Measurements from ENCODE around the gene MFN1. TPM values are rescaled to one million over a fixed set of nuclear protein-coding genes. Genes with fewer than 3 reads are reported as not detected.

MFN1 gene
- total and polyA plus RNA-seq, 3 experiments from 2014 or later = 12.1 to 36.8 (median 36.5) TPM

- ChIA-PET POLR2A (interaction anchor here (0.6 kb wide), 1 partner anchor 218 kb away, joined by 3 read pairs; no protein-coding TSS in a partner anchor), CTCF (interaction anchor here (1.3 kb wide), 1 partner anchor 8 kb away, joined by 3 read pairs; no protein-coding TSS in a partner anchor)
- H3K27me3 ChIP-seq (ENCODE audit: insufficient read depth, low read length, poor library complexity, severe bottlenecking) = no peaks in the 10 kb centered on the region
- DNase-seq = no peak
- no peak overlapping the region for H3K4me3 ChIP-seq (ENCODE audit: low read length)
- Mint-ChIP-seq H3K9me3 (no peaks in the 10 kb centered on the region), H3K4me3 (no peak overlapping the region), H3K27ac (no peak overlapping the region), H3K4me1 (no peaks in the 10 kb centered on the region), H3K27me3 (no peaks in the 10 kb centered on the region), H3K36me3 (peaks cover 7 to 62% (median 11%) of the 10 kb centered on the region in 3 donors)
- no peaks in the 10 kb centered on the region for H3K9me3 ChIP-seq (ENCODE audit: low read length)
- no peak overlapping the region for H3K27ac ChIP-seq (ENCODE audit: low read depth, low read length)
- H3K36me3 ChIP-seq (ENCODE audit: insufficient read depth, low read length) = no peaks in the 10 kb centered on the region
- no peaks in the 10 kb centered on the region for H3K4me1 ChIP-seq (ENCODE audit: insufficient read depth, low read length)
Measured at GRCh38 chr3:179369621-179370020, 22.1 kb downstream of the MFN1 start.

GRCh38 chr3:179373938-179374337 is 26.4 kb downstream of the MFN1 start:
- Mint-ChIP-seq H3K4me1 (no peaks in the 10 kb centered on the region), H3K9me3 (no peaks in the 10 kb centered on the region), H3K4me3 (no peak overlapping the region), H3K27ac (no peak overlapping the region), H3K27me3 (no peaks in the 10 kb centered on the region), H3K36me3 (peaks cover 0 to 61% (median 17%) of the 10 kb centered on the region in 3 donors)
- no peaks in the 10 kb centered on the region for H3K4me1 ChIP-seq (ENCODE audit: insufficient read depth, low read length)
- H3K36me3 ChIP-seq (ENCODE audit: insufficient read depth, low read length) = peaks cover 7% of the 10 kb centered on the region
- CTCF ChIA-PET = no interaction called here
- H3K27ac ChIP-seq (ENCODE audit: low read depth, low read length) = no peak overlapping the region
- H3K9me3 ChIP-seq (ENCODE audit: low read length) = no peaks in the 10 kb centered on the region
- no peak overlapping the region for H3K4me3 ChIP-seq (ENCODE audit: low read length)
- DNase-seq = no peak
- H3K27me3 ChIP-seq (ENCODE audit: insufficient read depth, low read length, poor library complexity, severe bottlenecking) = no peaks in the 10 kb centered on the region
- POLR2A ChIA-PET = no interaction called here

- no peaks in the 10 kb centered on the region for H3K4me1 ChIP-seq (ENCODE audit: insufficient read depth, low read length)
- H3K27ac ChIP-seq (ENCODE audit: low read depth, low read length) = peak overlapping the region; percentile 19
- no peak for DNase-seq
- ChIA-PET CTCF (no interaction called here), POLR2A (no interaction called here)
- Mint-ChIP-seq H3K4me3 (no peak overlapping the region), H3K4me1 (no peaks in the 10 kb centered on the region), H3K27me3 (no peaks in the 10 kb centered on the region), H3K36me3 (peaks cover 4 to 68% (median 21%) of the 10 kb centered on the region in 3 donors), H3K9me3 (no peaks in the 10 kb centered on the region), H3K27ac (no peak overlapping the region)
- no peaks in the 10 kb centered on the region for H3K27me3 ChIP-seq (ENCODE audit: insufficient read depth, low read length, poor library complexity, severe bottlenecking)
- H3K4me3 ChIP-seq (ENCODE audit: low read length) = no peak overlapping the region
- no peaks in the 10 kb centered on the region for H3K9me3 ChIP-seq (ENCODE audit: low read length)
- peaks cover 8% of the 10 kb centered on the region for H3K36me3 ChIP-seq (ENCODE audit: insufficient read depth, low read length)
Measured at GRCh38 chr3:179375091-179375999, 27.8 kb downstream of the MFN1 start.

GRCh38 chr3:179376474-179376873 is 29.0 kb downstream of the MFN1 start:
- DNase-seq = no peak
- Histone ChIP-seq H3K27ac (ENCODE audit: low read depth, low read length) (no peak overlapping the region), H3K36me3 (ENCODE audit: insufficient read depth, low read length) (peaks cover 16% of the 10 kb centered on the region), H3K4me3 (ENCODE audit: low read length) (no peak overlapping the region), H3K4me1 (ENCODE audit: insufficient read depth, low read length) (no peaks in the 10 kb centered on the region), H3K27me3 (ENCODE audit: insufficient read depth, low read length, poor library complexity, severe bottlenecking) (no peaks in the 10 kb centered on the region), H3K9me3 (ENCODE audit: low read length) (no peaks in the 10 kb centered on the region)
- H3K9me3 Mint-ChIP-seq = no peaks in the 10 kb centered on the region
- no peaks in the 10 kb centered on the region for H3K27me3 Mint-ChIP-seq
- ChIA-PET POLR2A (no interaction called here), CTCF (no interaction called here)
- H3K4me1 Mint-ChIP-seq = no peaks in the 10 kb centered on the region
- no peak overlapping the region for H3K27ac Mint-ChIP-seq
- H3K36me3 Mint-ChIP-seq = peaks cover 7 to 68% (median 28%) of the 10 kb centered on the region in 3 donors
- no peak overlapping the region for H3K4me3 Mint-ChIP-seq

- ChIA-PET CTCF (no interaction called here), POLR2A (no interaction called here)
- Mint-ChIP-seq H3K27ac (no peak overlapping the region), H3K4me3 (no peak overlapping the region), H3K9me3 (no peaks in the 10 kb centered on the region), H3K4me1 (no peaks in the 10 kb centered on the region), H3K36me3 (peaks cover 21 to 68% (median 26%) of the 10 kb centered on the region in 3 donors), H3K27me3 (no peaks in the 10 kb centered on the region)
- H3K4me1 ChIP-seq (ENCODE audit: insufficient read depth, low read length) = no peaks in the 10 kb centered on the region
- peaks cover 24% of the 10 kb centered on the region for H3K36me3 ChIP-seq (ENCODE audit: insufficient read depth, low read length)
- H3K9me3 ChIP-seq (ENCODE audit: low read length) = no peaks in the 10 kb centered on the region
- no peak for DNase-seq
- H3K4me3 ChIP-seq (ENCODE audit: low read length) = no peak overlapping the region
- no peaks in the 10 kb centered on the region for H3K27me3 ChIP-seq (ENCODE audit: insufficient read depth, low read length, poor library complexity, severe bottlenecking)
- H3K27ac ChIP-seq (ENCODE audit: low read depth, low read length) = no peak overlapping the region
Measured at GRCh38 chr3:179391906-179392305, 44.4 kb downstream of the MFN1 start.

GRCh38 chr3:179398574-179399231 is 51.2 kb downstream of the MFN1 start:
- H3K27me3 Mint-ChIP-seq = no peaks in the 10 kb centered on the region
- H3K36me3 Mint-ChIP-seq = peaks cover 6 to 43% (median 18%) of the 10 kb centered on the region in 3 donors
- Histone ChIP-seq H3K27me3 (ENCODE audit: insufficient read depth, low read length, poor library complexity, severe bottlenecking) (no peaks in the 10 kb centered on the region), H3K9me3 (ENCODE audit: low read length) (no peaks in the 10 kb centered on the region), H3K36me3 (ENCODE audit: insufficient read depth, low read length) (peaks cover 4% of the 10 kb centered on the region), H3K4me3 (ENCODE audit: low read length) (no peak overlapping the region), H3K4me1 (ENCODE audit: insufficient read depth, low read length) (no peaks in the 10 kb centered on the region), H3K27ac (ENCODE audit: low read depth, low read length) (no peak overlapping the region)
- no peak for DNase-seq
- no peaks in the 10 kb centered on the region for H3K9me3 Mint-ChIP-seq
- H3K27ac Mint-ChIP-seq = no peak overlapping the region
- POLR2A ChIA-PET = no interaction called here
- no peak overlapping the region for H3K4me3 Mint-ChIP-seq
- no peaks in the 10 kb centered on the region for H3K4me1 Mint-ChIP-seq
- CTCF ChIA-PET = no interaction called here

GRCh38 chr3:179401561-179401960 is 54.1 kb downstream of the MFN1 start:
- peak overlapping the region in 1 of 8 donors; percentile 6 for H3K27ac Mint-ChIP-seq
- no peaks in the 10 kb centered on the region for H3K27me3 Mint-ChIP-seq
- no peaks in the 10 kb centered on the region for H3K9me3 Mint-ChIP-seq
- CTCF ChIA-PET = no interaction called here
- no peak overlapping the region for H3K4me3 ChIP-seq (ENCODE audit: low read length)
- no peaks in the 10 kb centered on the region for H3K36me3 ChIP-seq (ENCODE audit: insufficient read depth, low read length)
- no peak overlapping the region for H3K4me3 Mint-ChIP-seq
- H3K4me1 Mint-ChIP-seq = no peaks in the 10 kb centered on the region
- no peaks in the 10 kb centered on the region for H3K27me3 ChIP-seq (ENCODE audit: insufficient read depth, low read length, poor library complexity, severe bottlenecking)
- no peak for DNase-seq
- POLR2A ChIA-PET = no interaction called here
- H3K27ac ChIP-seq (ENCODE audit: low read depth, low read length) = no peak overlapping the region
- H3K9me3 ChIP-seq (ENCODE audit: low read length) = no peaks in the 10 kb centered on the region
- H3K4me1 ChIP-seq (ENCODE audit: insufficient read depth, low read length) = no peaks in the 10 kb centered on the region
- H3K36me3 Mint-ChIP-seq = peaks cover 10 to 26% (median 16%) of the 10 kb centered on the region in 3 donors

GRCh38 chr3:179402963-179403362 is 55.5 kb downstream of the MFN1 start:
- H3K4me3 Mint-ChIP-seq = peak overlapping the region in 1 of 7 donors; percentile 32
- no peaks in the 10 kb centered on the region for H3K36me3 ChIP-seq (ENCODE audit: insufficient read depth, low read length)
- CTCF ChIA-PET = no interaction called here
- H3K4me1 Mint-ChIP-seq = no peaks in the 10 kb centered on the region
- H3K36me3 Mint-ChIP-seq = peaks cover 10 to 18% (median 10%) of the 10 kb centered on the region in 3 donors
- POLR2A ChIA-PET = no interaction called here
- no peaks in the 10 kb centered on the region for H3K27me3 ChIP-seq (ENCODE audit: insufficient read depth, low read length, poor library complexity, severe bottlenecking)
- no peaks in the 10 kb centered on the region for H3K4me1 ChIP-seq (ENCODE audit: insufficient read depth, low read length)
- no peak for DNase-seq
- no peak overlapping the region for H3K27ac ChIP-seq (ENCODE audit: low read depth, low read length)
- H3K9me3 ChIP-seq (ENCODE audit: low read length) = no peaks in the 10 kb centered on the region
- H3K9me3 Mint-ChIP-seq = no peaks in the 10 kb centered on the region
- no peak overlapping the region for H3K4me3 ChIP-seq (ENCODE audit: low read length)
- H3K27me3 Mint-ChIP-seq = no peaks in the 10 kb centered on the region
- peak overlapping the region in 1 of 8 donors; percentile 8 for H3K27ac Mint-ChIP-seq
